Measurements from ENCODE around the gene MND1. TPM values are rescaled to one million over a fixed set of nuclear protein-coding genes. Genes with fewer than 3 reads are reported as not detected.

Gene MND1
- total RNA-seq, 2 experiments from 2014 or later = 59.4 to 101 TPM

- peak; percentile 56 for DNase-seq (ENCODE audit: low spot score)
- H3K4me2 ChIP-seq (ENCODE audit: low read length) = peak overlapping the region; percentile 68
- no peaks in the 10 kb centered on the region; the same call in 1 of the 2 replicates for H3K9me3 ChIP-seq (ENCODE audit: low read length)
- peak overlapping the region; percentile 94 for H3K27ac ChIP-seq (ENCODE audit: low read depth, low read length, poor library complexity, severe bottlenecking)
- peak overlapping the region; percentile 11 for H3K4me3 ChIP-seq (ENCODE audit: low read depth, low read length, poor library complexity, severe bottlenecking)
- BruUV-seq (replicated peaks) = no TSS peak
- no peaks in the 10 kb centered on the region for H4K20me1 ChIP-seq (ENCODE audit: insufficient read depth, low read length)
- peak overlapping the region; percentile 18; the same call in 1 of the 2 replicates for H2AFZ ChIP-seq (ENCODE audit: low read length)
- TF ChIP-seq EZH2phosphoT487 (IDR thresholded peaks at IDR 0.05; ENCODE audit: borderline replicate concordance, low read depth, low read length) (no peak), CTCF (conservative IDR thresholded peaks at IDR 0.05; ENCODE audit: low read length) (no peak)
- peaks cover 95% of the 10 kb centered on the region for H3K4me1 ChIP-seq (ENCODE audit: insufficient read depth, low read length, poor library complexity, severe bottlenecking)
- no peaks in the 10 kb centered on the region for H3K36me3 ChIP-seq (ENCODE audit: insufficient read depth, low read length)
- no peaks in the 10 kb centered on the region for H3K9me2 ChIP-seq (ENCODE audit: insufficient read depth, low read length)
- intact Hi-C loops (cut with micrococcal nuclease; ENCODE audit: unreplicated experiment) = no loop called here
- peaks cover 16% of the 10 kb centered on the region; the same call in 1 of the 2 replicates for H3K79me2 ChIP-seq (ENCODE audit: insufficient read depth, low read depth, low read length)
- CTCF ChIA-PET (ENCODE audit: unreplicated experiment) = interaction anchor here (0.7 kb wide), 1 partner anchor 82 kb away, joined by 3 read pairs; no protein-coding TSS in a partner anchor
- POLR2A ChIA-PET = interaction anchor here (0.8 to 10.0 kb wide), 12 partner anchors 8 to 158 kb away, joined by 3 to 168 read pairs (median 4); partner anchors contain the start of gene MND1
Observed at GRCh38 chr4:153428941-153429475, 84.5 kb downstream of the MND1 start.

GRCh38 chr4:153432965-153433753 lies 88.7 kb downstream of the MND1 start:
- Histone ChIP-seq H3K9me2 (ENCODE audit: insufficient read depth, low read length) (no peaks in the 10 kb centered on the region), H3K79me2 (ENCODE audit: insufficient read depth, low read depth, low read length) (peaks cover 38% of the 10 kb centered on the region; the same call in 1 of the 2 replicates), H4K20me1 (ENCODE audit: insufficient read depth, low read length) (no peaks in the 10 kb centered on the region), H3K4me2 (ENCODE audit: low read length) (peak overlapping the region; percentile 97), H3K4me3 (ENCODE audit: low read depth, low read length, poor library complexity, severe bottlenecking) (peak overlapping the region; percentile 60), H3K36me3 (ENCODE audit: insufficient read depth, low read length) (no peaks in the 10 kb centered on the region), H2AFZ (ENCODE audit: low read length) (no peak overlapping the region; the same call in 1 of the 2 replicates), H3K9me3 (ENCODE audit: low read length) (no peaks in the 10 kb centered on the region), H3K27ac (ENCODE audit: low read depth, low read length, poor library complexity, severe bottlenecking) (peak overlapping the region; percentile 94), H3K4me1 (ENCODE audit: insufficient read depth, low read length, poor library complexity, severe bottlenecking) (peaks cover 99% of the 10 kb centered on the region)
- POLR2A ChIA-PET = interaction anchor here (0.6 to 10.0 kb wide), 12 partner anchors 8 to 237 kb away, joined by 3 to 168 read pairs (median 5); partner anchors contain the start of genes MND1 and TMEM131L
- TF ChIP-seq EZH2phosphoT487 (IDR thresholded peaks at IDR 0.05; ENCODE audit: borderline replicate concordance, low read depth, low read length) (no peak), CTCF (conservative IDR thresholded peaks at IDR 0.05; ENCODE audit: low read length) (peak; percentile 96)
- DNase-seq (ENCODE audit: low spot score) = peak; percentile 94
- CTCF ChIA-PET (ENCODE audit: unreplicated experiment) = interaction anchor here (0.7 to 1.5 kb wide), 8 partner anchors 11 to 207 kb away, joined by 3 to 4 read pairs (median 3); no protein-coding TSS in a partner anchor
- TSS peak; percentile 79 for BruUV-seq (replicated peaks)
- intact Hi-C loops (cut with micrococcal nuclease; ENCODE audit: unreplicated experiment) = loop anchor here (1.0 to 5.0 kb wide), 5 partner anchors 34 to 210 kb away; partner anchors contain the start of gene MND1

Measured in OCI-LY7 (cell line).